Activated CD4-positive, alpha-beta T cell treated with anti-CD3 and anti-CD28 coated beads for 24 hours (primary cell): ENCODE results near the gene CORIN.
"Not testable (repeated sequence)": the region's sequence is repeated elsewhere in the genome, so short reads cannot be mapped to it uniquely, and the experiment has no call there.

Source experiments
- DNase-seq, 2 donors: peaks; one replicate each; pipeline ENCODE4 v3.0.0-alpha.2; 2020; ENCODE audit warnings: low read depth in 2 of 2

CORIN gene

GRCh38 chr4:47566969-47567368, 270.9 kb downstream of the CORIN start:
- DNase-seq, result no peak

DNA sequence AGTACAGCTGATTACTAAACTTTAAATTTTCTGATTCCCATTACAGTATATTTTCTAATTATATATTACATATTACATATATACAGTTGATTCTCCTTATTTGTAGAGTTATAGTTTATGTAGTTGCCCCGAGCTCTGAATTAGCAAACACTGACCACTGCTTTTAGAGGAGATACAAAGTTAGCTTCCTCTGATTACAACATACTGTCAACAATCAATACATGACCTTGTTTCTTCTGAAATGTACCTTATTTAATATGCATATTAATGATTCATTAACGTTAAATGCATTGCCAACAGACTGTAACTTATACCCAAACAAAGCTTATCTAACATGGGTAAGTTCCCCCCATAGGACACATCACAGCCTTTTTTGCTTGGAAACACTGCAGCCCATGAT, 271.3 kb downstream of the CORIN start:
- no peak for DNase-seq

GRCh38 chr4:47562297-47562696, 275.6 kb downstream of the CORIN start:
- no peak for DNase-seq

DNA sequence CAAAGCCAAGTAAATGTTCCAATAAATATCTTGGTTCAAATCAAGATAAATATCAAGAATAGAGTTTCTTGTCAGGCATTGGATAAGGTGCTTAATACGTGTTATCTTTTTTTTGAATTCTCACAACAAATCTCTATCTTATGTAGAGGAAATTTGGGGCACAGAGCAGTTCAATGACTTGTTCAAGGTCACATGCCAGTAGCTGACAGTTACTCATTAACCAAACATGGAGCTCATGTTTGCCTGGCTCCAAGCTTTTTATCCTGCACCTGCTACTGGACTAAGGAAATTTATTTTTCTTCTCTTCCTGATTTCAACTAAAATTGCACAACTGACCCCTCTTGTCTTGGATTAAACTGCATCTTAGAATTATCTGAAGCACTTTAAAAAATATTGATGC, 276.5 kb downstream of the CORIN start:
- no peak for DNase-seq

DNA sequence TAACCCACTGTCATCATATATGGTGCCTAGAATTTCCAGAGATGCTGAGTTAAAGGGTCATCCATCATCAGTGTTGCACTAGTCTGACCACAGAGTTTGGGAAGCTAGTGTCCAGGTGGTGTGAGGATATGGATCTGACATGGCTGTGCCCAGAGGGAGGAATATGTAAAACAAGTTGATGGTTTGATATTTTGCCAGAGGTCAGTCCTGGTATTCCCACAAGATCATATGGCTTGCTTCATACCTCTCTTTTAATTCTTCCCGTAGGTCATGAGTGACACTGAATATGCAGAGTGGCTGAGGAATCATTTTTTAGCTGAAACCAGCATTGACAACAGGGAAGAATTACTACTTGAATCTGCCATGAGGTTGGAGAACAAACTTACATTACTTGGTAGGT, 277.2 kb downstream of the CORIN start:
- no peak for DNase-seq

DNA sequence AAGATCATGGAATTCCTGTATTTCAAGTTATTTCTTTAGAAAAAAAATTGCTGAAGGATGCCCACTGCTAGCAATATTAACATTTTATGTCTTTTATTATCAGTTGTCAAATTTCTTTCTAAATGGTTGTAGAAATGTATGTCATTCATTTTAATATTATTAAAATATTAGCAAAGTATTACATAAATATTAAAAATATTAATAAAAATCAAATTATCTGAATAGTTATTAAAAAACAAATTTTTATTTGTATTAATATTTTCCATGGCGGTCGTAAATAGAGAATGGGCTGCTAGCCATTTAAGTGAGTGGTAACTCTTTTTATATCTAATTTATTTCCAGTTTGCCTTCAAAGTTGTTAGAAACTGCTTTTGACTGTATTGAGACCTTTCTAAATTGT, 280.6 kb downstream of the CORIN start:
- no peak for DNase-seq

- DNase-seq, result not testable (repeated sequence)
Measured at GRCh38 chr4:47555920-47556319, 281.9 kb downstream of the CORIN start.

DNA sequence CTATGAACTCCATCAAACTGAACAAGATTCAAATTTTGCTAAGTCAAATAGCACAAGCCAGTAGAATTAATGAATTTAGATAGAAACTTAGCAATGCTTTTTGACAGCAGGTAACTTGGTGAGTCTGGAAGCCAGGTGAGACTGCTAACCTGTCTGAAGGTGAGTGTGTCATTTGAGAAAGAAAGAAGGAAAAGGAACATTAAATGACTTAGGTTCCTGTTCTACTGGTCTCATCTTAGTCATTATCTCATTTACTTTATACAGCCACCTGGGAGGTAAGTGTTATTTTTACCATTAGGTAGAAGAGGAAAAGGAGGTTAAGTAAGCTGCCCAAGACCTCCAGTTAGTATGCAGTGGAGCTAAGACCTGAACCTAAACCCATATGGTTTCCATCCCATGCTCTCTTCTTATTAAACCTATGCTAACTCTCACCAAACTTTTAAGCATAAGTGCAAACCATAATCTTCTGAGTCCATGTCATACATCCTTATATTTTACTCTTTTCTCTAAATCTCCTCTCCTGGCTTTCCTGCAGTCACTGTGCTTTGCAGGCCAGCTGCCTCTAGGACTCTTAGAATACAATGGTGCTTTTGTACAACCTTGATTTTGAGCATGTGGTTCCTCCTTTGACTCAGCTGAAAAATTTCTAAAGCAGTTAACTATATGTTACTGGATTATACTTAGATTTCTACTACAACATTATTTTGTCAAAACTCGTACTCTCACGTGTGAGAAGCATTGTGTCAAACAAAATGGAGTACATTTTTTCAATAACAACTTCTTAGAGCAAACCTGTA, 284.3 kb downstream of the CORIN start:
- no peak for DNase-seq

- DNase-seq, result no peak
Measured at GRCh38 chr4:47551682-47552081, 286.2 kb downstream of the CORIN start.

- no peak for DNase-seq
Measured at GRCh38 chr4:47550899-47551548, 286.8 kb downstream of the CORIN start.

GRCh38 chr4:47550357-47550756, 287.5 kb downstream of the CORIN start:
- not testable (repeated sequence) for DNase-seq
